Glomerular endothelial cell (primary cell): Measurements from ENCODE around the gene HAND2. TPM values are rescaled to one million over a fixed set of nuclear protein-coding genes. Genes with fewer than 3 reads are reported as not detected.

Experiments
- DNase-seq: peaks from one replicate; pipeline ENCODE4 v3.0.0-alpha.2; 2011; ENCODE audit warnings: low read depth, low spot score; ENCODE audit errors: extremely low read depth
- total RNA-seq: library from RNA; depleted of rRNA; stranded (reverse); fragments of >200 nt; gene quantifications from 2 replicates; pipeline ENCODE4 v1.2.3, GENCODE V29; 2015

The HAND2 gene
- total RNA-seq, 1 donor from 2014 or later, result not detected

DNA sequence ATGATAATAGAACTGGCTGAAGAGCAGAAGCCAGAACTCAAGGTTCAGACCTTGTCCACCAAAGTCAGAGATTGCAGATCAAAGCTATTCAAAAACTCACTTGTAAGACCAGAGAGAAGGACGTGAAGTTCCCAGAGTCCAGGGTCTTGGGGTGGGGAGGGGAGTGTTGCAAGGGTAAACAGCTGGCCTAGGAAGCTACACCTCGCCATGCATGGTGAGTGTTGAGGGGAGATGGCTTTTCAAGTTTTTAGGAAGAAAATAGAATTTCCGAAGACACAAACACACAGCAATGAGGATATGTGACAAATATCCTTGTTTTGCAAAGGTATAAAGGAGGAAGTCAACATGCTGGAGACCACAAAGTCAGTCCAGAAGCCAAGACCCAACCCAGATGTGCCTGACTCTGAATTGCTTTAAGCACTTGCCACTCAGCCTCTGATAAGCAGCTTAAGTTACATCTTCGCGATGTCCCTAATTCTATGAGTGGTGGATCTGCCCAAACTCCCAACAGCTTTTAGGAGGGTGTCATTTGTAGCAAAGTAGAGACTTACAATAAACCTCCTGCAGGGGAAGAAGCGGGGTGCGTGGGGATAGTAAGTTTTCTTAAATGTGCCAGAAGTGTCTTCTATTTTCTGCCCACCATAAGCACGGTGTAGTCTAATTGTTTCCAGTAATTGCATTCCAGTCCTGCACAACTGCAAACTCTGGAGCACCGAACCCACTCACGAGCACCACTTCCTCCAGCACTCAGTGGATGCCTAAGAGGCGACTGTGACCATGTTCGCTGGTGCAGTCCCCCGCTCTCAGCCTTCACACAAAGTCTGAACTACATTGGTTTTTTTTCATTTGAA, 26.5 kb downstream of the HAND2 start:
- no peak for DNase-seq

GRCh38 chr4:173502282-173502681, 27.7 kb downstream of the HAND2 start:
- no peak for DNase-seq

- no peak for DNase-seq
These were observed 28.4 kb downstream of the HAND2 start for GRCh38 chr4:173501592-173502150.

DNA sequence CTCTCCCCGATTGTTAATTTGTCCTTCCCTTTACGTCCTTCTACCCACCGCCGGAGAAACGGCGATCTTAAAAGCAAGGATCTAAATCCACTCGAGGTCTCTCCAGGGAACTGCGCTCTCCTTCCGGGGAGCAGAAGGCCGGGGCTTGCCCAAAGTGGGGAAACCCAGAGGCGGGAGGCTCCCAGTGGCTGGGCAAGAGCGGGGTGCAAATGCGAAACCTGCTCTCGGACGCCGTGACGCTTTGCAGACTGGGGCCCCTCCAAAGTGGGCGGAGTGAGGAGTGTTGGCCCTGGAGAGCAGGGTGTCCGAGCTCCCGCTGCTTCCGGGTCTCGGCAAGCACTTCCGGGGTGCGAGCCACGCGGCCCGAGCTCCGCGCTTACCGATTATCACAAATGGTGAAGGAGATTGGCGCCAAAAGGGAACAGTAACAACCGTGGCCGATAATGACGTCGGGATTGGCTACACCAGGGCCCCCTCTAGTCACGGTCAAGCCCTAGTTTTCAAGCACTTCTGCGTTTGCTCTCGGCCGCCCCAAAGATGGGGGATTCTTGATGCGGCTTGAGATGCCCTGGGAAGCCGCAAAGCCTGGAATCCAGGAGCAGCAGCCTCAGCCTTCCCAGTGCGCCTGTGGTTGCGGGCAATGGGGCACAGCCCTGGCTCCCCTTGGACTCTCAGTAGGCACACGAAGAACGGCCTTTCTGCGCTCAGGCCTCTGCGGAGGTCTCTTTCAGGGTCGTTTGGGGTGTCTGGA, 29.0 kb downstream of the HAND2 start:
- no peak for DNase-seq

DNA sequence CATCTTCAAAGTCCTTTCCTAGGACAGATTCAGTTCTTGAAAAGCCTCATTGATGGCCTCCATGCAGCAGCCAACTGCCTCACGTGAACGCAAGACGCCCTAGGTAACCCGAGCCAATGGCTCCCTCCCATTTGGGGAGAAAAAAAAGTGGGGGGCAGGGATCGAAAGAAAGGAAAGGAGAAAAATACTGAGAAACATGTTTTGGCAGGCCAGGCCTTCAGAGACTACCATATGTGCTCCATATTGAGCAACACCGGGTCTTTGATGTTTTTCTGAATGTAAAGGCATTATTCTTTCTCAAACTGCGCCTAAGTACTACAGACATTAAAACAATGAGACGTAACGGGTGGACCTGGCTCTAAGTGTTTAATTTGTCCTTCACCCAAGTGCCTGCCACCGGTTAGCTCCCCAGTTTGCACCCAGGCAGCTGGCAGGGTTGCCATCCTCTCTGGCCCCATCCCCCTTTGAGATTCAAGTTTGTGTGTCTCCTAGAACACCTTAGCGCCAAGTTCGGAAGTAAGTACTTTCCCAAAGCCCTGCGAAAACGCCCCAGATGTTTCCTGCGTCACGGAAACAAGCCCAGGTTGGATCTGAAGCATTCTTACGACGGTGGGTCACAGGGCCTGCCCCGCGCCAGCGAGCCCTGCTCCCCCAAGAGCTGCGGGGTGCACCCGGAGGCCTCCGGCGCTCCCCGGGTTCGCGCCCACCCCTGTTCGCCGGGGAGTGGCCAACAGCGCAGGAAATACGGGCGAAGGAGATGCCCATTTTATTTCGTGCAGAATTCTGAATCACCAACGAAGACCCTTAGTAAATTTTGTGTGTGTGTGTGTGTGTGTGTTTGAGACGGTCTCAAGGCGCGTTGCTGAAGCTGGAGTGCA, 30.1 kb downstream of the HAND2 start:
- DNase-seq, result no peak

DNA sequence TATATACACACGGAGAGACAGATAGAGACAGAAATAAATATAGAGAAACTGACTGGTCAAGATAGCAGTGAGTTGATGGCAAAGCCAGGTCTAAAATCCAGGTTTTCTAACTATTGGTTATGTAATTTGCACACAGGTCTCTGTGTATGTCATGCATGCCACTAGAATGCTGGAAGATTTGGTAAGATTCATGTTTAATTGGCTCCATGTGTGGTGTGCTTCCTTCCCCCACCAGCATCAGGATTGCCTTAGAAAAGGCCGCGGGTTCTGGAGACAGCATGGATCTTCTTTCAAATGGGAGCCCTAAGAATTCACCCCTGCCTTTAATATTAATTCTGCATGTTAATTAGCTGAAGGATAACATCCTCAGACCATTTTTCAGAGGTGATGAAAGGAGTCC, 31.3 kb downstream of the HAND2 start:
- DNase-seq, result no peak

- no peak for DNase-seq
These were observed 32.0 kb downstream of the HAND2 start for GRCh38 chr4:173498023-173498422.

- DNase-seq, result peak; percentile 20
These were observed 35.7 kb downstream of the HAND2 start for GRCh38 chr4:173494013-173494970.

DNA sequence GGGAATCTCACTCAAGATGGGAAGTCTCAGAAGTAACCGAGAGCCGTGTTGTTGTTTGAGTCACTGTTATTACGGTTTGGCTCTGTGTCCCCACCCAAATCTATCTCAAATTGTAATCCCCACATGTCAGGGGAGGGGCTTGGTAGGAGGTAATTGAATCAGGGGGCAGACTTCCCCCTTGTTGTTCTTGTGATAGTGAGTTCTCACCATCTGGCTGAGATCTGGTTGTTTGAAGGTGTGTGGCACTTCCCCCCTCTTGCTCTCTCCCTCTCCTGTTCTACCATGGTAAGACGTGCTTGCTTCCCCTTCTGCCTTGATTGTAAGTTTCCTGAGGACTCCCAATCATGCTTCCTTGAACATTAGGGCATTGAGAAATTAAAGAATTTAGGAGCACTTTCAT, 37.0 kb downstream of the HAND2 start:
- no peak for DNase-seq

GRCh38 chr4:173492315-173492714, 37.7 kb downstream of the HAND2 start:
- DNase-seq, result no peak

DNA sequence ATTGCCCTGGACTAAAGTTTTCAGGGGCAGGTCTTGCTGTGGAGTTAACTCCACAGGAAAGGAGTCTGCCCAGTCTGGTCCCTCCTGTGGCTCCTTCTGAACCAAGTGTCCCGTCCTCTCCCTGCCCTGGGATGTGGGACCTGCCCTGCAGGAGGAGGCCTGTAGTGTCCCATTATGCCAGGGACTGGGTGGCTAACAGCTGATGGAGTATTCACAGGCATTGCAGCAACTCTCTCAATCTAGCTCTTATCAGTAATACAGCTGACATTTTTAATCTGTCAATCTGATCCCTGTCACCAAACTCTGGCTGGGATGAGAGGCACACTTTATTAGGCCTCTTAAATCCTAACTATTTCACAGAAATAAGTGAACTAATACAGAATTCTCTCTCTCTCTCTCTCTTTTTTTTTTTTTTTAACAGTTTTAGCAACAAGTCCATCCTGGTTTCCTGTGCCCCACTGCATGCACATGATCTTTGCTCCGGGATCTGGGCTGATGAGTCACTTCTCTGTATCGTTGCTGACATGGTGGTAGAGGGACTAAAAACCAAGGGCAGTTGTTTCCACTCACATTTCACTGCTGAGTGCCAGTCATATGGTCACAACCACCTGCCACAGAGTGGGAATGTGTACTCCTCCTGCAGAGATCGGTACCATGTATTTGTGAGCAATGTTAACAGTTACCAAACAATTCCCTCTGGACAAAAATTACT, 39.1 kb downstream of the HAND2 start:
- peak; percentile 42 for DNase-seq

DNA sequence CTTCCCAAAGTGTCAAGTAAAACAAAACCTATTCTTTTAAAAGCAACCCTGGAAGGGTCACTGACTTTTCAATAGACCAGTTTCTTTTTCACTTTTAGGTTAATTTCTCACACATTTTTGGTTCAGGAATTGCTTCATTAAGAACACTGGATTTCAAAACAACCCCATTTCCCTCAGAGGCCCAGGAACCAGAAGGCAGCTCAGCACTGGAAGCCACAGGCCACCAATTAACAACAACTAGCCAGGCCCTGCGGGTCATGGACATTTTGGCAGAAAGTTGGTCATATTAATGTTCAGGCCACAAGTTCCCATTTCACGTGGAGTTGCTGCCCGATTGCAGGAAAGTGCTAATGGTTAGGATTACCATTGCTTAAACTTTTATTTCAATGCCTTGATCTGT, 39.8 kb downstream of the HAND2 start:
- DNase-seq, result no peak

DNA sequence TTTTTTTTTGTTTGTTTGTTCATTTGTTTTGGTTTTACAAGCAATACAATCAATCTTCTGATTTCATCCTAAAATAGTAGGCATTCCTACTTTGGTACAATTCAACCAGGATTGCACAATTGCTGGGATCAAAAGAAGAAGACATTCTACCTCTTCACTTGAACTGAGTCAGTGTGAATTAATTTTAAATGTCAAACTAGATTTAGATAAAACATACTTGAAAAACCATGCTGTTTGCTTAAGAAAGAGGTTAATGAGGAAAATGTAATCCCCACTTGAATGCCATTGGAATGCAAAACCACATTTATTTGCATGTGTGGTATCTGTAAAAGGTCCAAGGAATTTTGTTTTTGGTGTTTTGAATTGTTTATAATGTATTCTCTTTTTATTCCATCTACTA, 40.5 kb downstream of the HAND2 start:
- DNase-seq, result no peak

- no peak for DNase-seq
These were observed 41.4 kb downstream of the HAND2 start for GRCh38 chr4:173488656-173489055.

DNA sequence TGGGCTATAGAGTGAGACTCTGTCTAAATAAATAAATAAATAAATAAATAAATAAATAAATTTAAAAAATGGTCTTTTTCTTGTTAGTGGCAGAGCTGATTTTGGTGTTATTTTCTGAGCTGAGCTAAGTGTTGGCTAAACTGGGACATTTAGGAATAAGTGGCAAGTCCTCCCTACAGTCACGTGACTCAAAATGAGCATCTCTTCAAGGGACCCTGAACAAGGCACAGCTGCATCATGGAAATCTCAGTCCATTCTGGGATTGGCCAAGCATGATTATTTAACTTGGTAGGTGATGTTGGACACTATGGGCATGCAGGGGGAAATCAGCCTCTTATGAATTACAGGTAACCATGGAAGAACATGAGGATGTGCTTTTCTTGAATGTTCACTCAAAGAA, 42.0 kb downstream of the HAND2 start:
- no peak for DNase-seq

DNA sequence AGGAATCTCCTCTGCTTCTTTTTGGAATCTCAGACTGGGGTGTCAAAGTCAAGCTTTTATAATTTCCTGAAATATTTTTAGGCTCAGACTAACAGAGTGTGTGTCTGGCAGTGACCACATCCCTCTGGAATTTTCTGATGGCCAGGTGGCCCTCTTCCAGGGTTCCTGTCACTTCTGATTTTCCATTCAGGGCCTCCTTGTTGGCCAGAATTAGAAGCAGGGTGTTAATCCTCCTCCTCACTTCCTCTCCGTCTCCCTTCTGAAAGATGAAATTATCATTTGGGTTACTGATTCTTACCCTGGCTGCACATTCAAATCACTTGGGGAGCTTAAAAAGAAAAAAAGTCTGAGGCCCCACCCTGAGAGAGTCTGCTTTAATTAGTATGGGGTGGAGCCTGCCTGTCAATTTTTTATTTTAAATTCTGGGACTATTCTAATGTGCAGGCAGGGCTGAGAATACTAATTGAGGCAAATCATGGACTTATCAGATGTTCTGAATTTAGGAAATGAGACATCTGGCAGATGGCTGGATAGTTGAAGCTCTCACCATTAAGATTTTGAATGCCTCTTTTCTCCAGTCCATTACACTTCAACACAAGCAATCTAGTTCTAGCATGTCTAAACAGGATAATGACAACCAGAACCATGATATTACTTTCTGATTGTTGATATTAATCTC, 43.2 kb downstream of the HAND2 start:
- no peak for DNase-seq

DNA sequence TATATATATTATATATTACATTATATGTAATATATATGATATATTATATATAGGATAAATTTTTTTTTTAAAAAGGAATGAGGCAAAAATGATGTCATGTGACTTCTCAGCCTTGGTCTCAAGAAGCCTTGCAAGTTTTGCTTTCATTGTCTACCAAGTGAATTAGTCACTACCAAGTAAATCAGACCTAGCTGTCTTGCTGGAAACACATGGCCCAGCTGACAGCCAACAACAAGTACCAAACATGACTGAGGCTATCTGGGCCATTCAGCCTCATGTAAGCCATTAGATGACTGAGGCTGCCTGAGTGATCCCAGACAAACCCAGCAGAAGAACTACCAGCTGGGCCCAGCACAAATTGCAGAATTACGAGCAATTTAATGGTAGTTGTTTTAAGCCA, 44.9 kb downstream of the HAND2 start:
- no peak for DNase-seq

DNA sequence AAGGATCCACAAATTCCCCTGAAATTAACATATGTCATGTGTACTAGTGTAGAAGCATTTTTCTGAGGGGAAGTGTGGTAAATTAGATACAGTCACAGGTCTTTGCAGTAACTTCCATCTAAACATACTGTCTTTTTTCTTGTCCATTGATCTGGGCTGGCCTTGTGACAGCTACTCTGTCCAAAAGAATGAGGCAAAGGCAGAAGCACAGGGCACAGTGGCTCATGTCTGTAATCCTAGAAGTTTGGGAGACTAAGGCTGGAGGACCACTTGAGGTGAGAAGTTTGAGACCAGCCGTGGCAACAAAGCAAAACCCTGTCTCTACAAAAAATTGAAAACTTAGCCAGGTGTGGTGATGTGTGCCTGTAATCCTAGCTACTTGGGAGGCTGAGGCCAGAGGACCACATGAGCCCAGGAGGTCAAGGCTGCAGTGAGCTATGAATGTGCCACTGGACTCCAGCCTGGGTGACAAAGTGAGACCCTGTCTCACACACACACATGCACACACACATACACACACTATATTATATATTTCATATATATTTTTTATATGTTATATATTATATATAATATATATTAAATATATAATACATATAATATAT, 47.6 kb downstream of the HAND2 start:
- DNase-seq, result no peak
